Mucosa of rectum (tissue), 2 donors: Measurements from ENCODE around the gene CD209.

Experiments used
- H3K27ac ChIP-seq, 2 donors: one replicate each; pipeline ENCODE4 v1.7.0; 2013; ENCODE audit warnings: inconsistent platforms in 2 of 2, low read depth in 2 of 2, low read length in 2 of 2
- H3K27me3 ChIP-seq, 2 donors: one replicate each; pipeline ENCODE4 v1.7.0; 2013; ENCODE audit warnings: low read length in 2 of 2; ENCODE audit not compliant: control insufficient read depth in 2 of 2, insufficient read depth in 2 of 2
- H3K36me3 ChIP-seq, 2 donors: one replicate each; pipeline ENCODE4 v1.7.0; 2013; ENCODE audit warnings: low read length in 2 of 2; ENCODE audit not compliant: control insufficient read depth in 2 of 2, insufficient read depth in 2 of 2
- H3K4me1 ChIP-seq, 2 donors: one replicate each; pipeline ENCODE4 v1.7.0; 2013; ENCODE audit warnings: low read length in 2 of 2, mild to moderate bottlenecking in 1 of 2; ENCODE audit not compliant: control insufficient read depth in 2 of 2, insufficient read depth in 2 of 2
- H3K4me3 ChIP-seq, 2 donors: one replicate each; pipeline ENCODE4 v1.7.0; 2013; ENCODE audit warnings: low read length in 2 of 2
- H3K9ac ChIP-seq, 2 donors: one replicate each; pipeline ENCODE4 v1.7.0; 2013; ENCODE audit warnings: low read length in 2 of 2, low read depth in 1 of 2, mild to moderate bottlenecking in 1 of 2
- H3K9me3 ChIP-seq, 2 donors: one replicate each; pipeline ENCODE4 v1.7.0; 2013; ENCODE audit warnings: low read length in 2 of 2; ENCODE audit not compliant: control insufficient read depth in 2 of 2
- donor health status: healthy.
- donor health status: Normal muscosa, but diverticular disease.

Gene CD209

GRCh38 chr19:7699417-7700401 is 47.6 kb downstream of the CD209 start:
- Histone ChIP-seq H3K9ac (no peak overlapping the region), H3K27ac (no peak overlapping the region), H3K27me3 (no peaks in the 10 kb centered on the region), H3K4me3 (no peak overlapping the region), H3K36me3 (no peaks in the 10 kb centered on the region), H3K9me3 (no peaks in the 10 kb centered on the region), H3K4me1 (no peaks in the 10 kb centered on the region)

GRCh38 chr19:7699003-7699402 is 48.3 kb downstream of the CD209 start:
- Histone ChIP-seq H3K4me3 (no peak overlapping the region), H3K27ac (no peak overlapping the region), H3K27me3 (no peaks in the 10 kb centered on the region)

GRCh38 chr19:7698583-7698982 is 48.8 kb downstream of the CD209 start:
- Histone ChIP-seq H3K4me3 (no peak overlapping the region), H3K4me1 (no peaks in the 10 kb centered on the region), H3K9ac (no peak overlapping the region), H3K36me3 (no peaks in the 10 kb centered on the region), H3K27me3 (no peaks in the 10 kb centered on the region), H3K9me3 (no peaks in the 10 kb centered on the region), H3K27ac (no peak overlapping the region)

More at GRCh38 chr19:7699003-7699402, 48.3 kb downstream of the CD209 start:
- Histone ChIP-seq H3K36me3 (no peaks in the 10 kb centered on the region), H3K9me3 (no peaks in the 10 kb centered on the region), H3K4me1 (no peaks in the 10 kb centered on the region), H3K9ac (no peak overlapping the region)

- no peak overlapping the region for H3K9ac ChIP-seq
- no peak overlapping the region for H3K27ac ChIP-seq
- H3K9me3 ChIP-seq = no peaks in the 10 kb centered on the region
- H3K27me3 ChIP-seq = no peaks in the 10 kb centered on the region
- H3K4me1 ChIP-seq = no peaks in the 10 kb centered on the region
- H3K36me3 ChIP-seq = no peaks in the 10 kb centered on the region
- H3K4me3 ChIP-seq = no peak overlapping the region
These were observed 49.5 kb downstream of the CD209 start for GRCh38 chr19:7697721-7698287.

GRCh38 chr19:7694499-7694898 is 52.8 kb downstream of the CD209 start:
- Histone ChIP-seq H3K27me3 (no peaks in the 10 kb centered on the region), H3K9ac (no peak overlapping the region), H3K9me3 (no peaks in the 10 kb centered on the region), H3K27ac (no peak overlapping the region), H3K4me1 (no peaks in the 10 kb centered on the region), H3K36me3 (no peaks in the 10 kb centered on the region), H3K4me3 (no peak overlapping the region)

- Histone ChIP-seq H3K4me1 (no peaks in the 10 kb centered on the region), H3K4me3 (no peak overlapping the region), H3K9ac (no peak overlapping the region), H3K27ac (no peak overlapping the region), H3K9me3 (no peaks in the 10 kb centered on the region), H3K27me3 (no peaks in the 10 kb centered on the region), H3K36me3 (no peaks in the 10 kb centered on the region)
These were observed 54.8 kb downstream of the CD209 start for GRCh38 chr19:7692417-7693088.

GRCh38 chr19:7691497-7691896 is 55.8 kb downstream of the CD209 start:
- H3K4me1 ChIP-seq = no peaks in the 10 kb centered on the region
- H3K27me3 ChIP-seq = no peaks in the 10 kb centered on the region
- H3K36me3 ChIP-seq = no peaks in the 10 kb centered on the region

GRCh38 chr19:7690779-7691258 is 56.5 kb downstream of the CD209 start:
- H3K27me3 ChIP-seq = no peaks in the 10 kb centered on the region
- H3K9me3 ChIP-seq = no peaks in the 10 kb centered on the region
- no peaks in the 10 kb centered on the region for H3K4me1 ChIP-seq
- H3K27ac ChIP-seq = no peak overlapping the region
- H3K4me3 ChIP-seq = no peak overlapping the region
- no peaks in the 10 kb centered on the region for H3K36me3 ChIP-seq
- H3K9ac ChIP-seq = no peak overlapping the region

More at GRCh38 chr19:7691497-7691896, 55.8 kb downstream of the CD209 start:
- Histone ChIP-seq H3K9ac (no peak overlapping the region), H3K4me3 (no peak overlapping the region), H3K9me3 (no peaks in the 10 kb centered on the region), H3K27ac (no peak overlapping the region)
